IMR-90 (cell line): ENCODE data around the gene ARSD. TPM values are rescaled to one million over a fixed set of nuclear protein-coding genes. Genes with fewer than 3 reads are reported as not detected.

ENCODE experiments used
- ATAC-seq: fragments of 200-7000 bp; cut with Tn5 transposase; 2 replicates; pipeline ENCODE4 v1.9.1; 2020; ENCODE audit warnings: low read depth, mild to moderate bottlenecking, moderate library complexity
- BruUV-seq: library from RNA; stranded (reverse); fragments of 400-500 nt; replicated peaks from 2 replicates; lab custom pipeline; 2021; lab: Mats Ljungman, UMichigan
- CTCF ChIA-PET: fragments of 300-600 bp; formaldehyde crosslinking; extraction: SDS; loops from one replicate; lab custom pipeline; 2021; ENCODE audit warnings: antibody characterized with exemption; lab: Yijun Ruan, JAX
- POLR2A ChIA-PET: fragments of 300-600 bp; sonication (Branson Sonifier 250); formaldehyde crosslinking; loops from one replicate; lab custom pipeline; 2022; ENCODE audit warnings: antibody characterized with exemption; ENCODE audit not compliant: unreplicated experiment; lab: Charles Lee
- DNase-seq: peaks from one replicate; pipeline ENCODE4 v3.0.0; 2013
- H2AFZ ChIP-seq: replicated peaks from 2 replicates; pipeline ENCODE3; 2013; ENCODE audit warnings: low read length, mild to moderate bottlenecking; ENCODE audit not compliant: poor library complexity
- H2AK5ac ChIP-seq: 2 replicates; pipeline ENCODE4 v1.6.1; 2013; ENCODE audit warnings: low read depth, low read length, inconsistent platforms
- H2AK9ac ChIP-seq: replicated peaks from 2 replicates; pipeline ENCODE3; 2013; ENCODE audit warnings: mild to moderate bottlenecking, low read depth, low read length, moderate library complexity; ENCODE audit not compliant: poor library complexity
- H2BK120ac ChIP-seq: 2 replicates; pipeline ENCODE4 v1.6.1; 2013; ENCODE audit warnings: low read depth, low read length, inconsistent platforms
- H2BK15ac ChIP-seq: 3 replicates; pipeline ENCODE4 v1.6.1; 2013; ENCODE audit warnings: low read depth, low read length, inconsistent platforms
- H2BK20ac ChIP-seq: 2 replicates; pipeline ENCODE4 v1.6.1; 2013; ENCODE audit warnings: low read depth, mild to moderate bottlenecking, inconsistent platforms, low read length, moderate library complexity
- H2BK5ac ChIP-seq: 2 replicates; pipeline ENCODE4 v1.6.1; 2013; ENCODE audit warnings: mild to moderate bottlenecking, low read depth, low read length, inconsistent platforms; ENCODE audit not compliant: poor library complexity, severe bottlenecking
- H3K14ac ChIP-seq: replicated peaks from 2 replicates; pipeline ENCODE4 v1.6.1; 2013; ENCODE audit warnings: low read depth, low read length, inconsistent platforms
- H3K18ac ChIP-seq: 2 replicates; pipeline ENCODE4 v1.6.1; 2013; ENCODE audit warnings: low read depth, low read length, control low read depth
- H3K23ac ChIP-seq: 2 replicates; pipeline ENCODE4 v1.6.1; 2013; ENCODE audit warnings: low read depth, low read length, inconsistent platforms
- H3K27ac ChIP-seq: 2 replicates; pipeline ENCODE4 v1.5.1; 2013; ENCODE audit warnings: mild to moderate bottlenecking, control low read depth, low read length; ENCODE audit not compliant: insufficient read depth
- H3K27me3 ChIP-seq: 2 replicates; pipeline ENCODE4 v1.6.1; 2013; ENCODE audit warnings: low read length; ENCODE audit not compliant: control insufficient read depth, insufficient read depth
- H3K36me3 ChIP-seq: 2 replicates; pipeline ENCODE4 v1.6.1; 2013; ENCODE audit warnings: low read length, mixed read lengths; ENCODE audit not compliant: control insufficient read depth, insufficient read depth
- H3K4ac ChIP-seq: 2 replicates; pipeline ENCODE4 v1.6.1; 2013; ENCODE audit warnings: low read depth, low read length, inconsistent platforms
- H3K4me1 ChIP-seq: 2 replicates; pipeline ENCODE4 v1.6.1; 2013; ENCODE audit warnings: low read length, mixed read lengths; ENCODE audit not compliant: control insufficient read depth, insufficient read depth
- H3K4me2 ChIP-seq: 2 replicates; pipeline ENCODE4 v1.6.1; 2013; ENCODE audit warnings: low read depth, mild to moderate bottlenecking, control low read depth, low read length, moderate library complexity
- H3K4me3 ChIP-seq: 2 replicates; pipeline ENCODE4 v1.5.1; 2013; ENCODE audit warnings: low read depth, mild to moderate bottlenecking, control low read depth, low read length, moderate library complexity; ENCODE audit not compliant: insufficient read depth
- H3K56ac ChIP-seq: 2 replicates; pipeline ENCODE4 v1.6.1; 2013; ENCODE audit warnings: low read length, inconsistent platforms; ENCODE audit not compliant: insufficient read depth; ENCODE audit errors: extremely low read depth
- H3K79me1 ChIP-seq, 2 experiments: 2 replicates each; pipeline ENCODE4 v1.6.1; 2013; ENCODE audit warnings: low read length in 2 of 2, inconsistent platforms in 1 of 2, low read depth in 1 of 2
- H3K9ac ChIP-seq: 2 replicates; pipeline ENCODE4 v1.6.1; 2013; ENCODE audit warnings: low read depth, low read length, control low read depth
- H3K9me1 ChIP-seq: 2 replicates; pipeline ENCODE4 v1.6.1; 2013; ENCODE audit warnings: low read length, inconsistent platforms; ENCODE audit not compliant: insufficient read depth
- H3K9me3 ChIP-seq: 2 replicates; pipeline ENCODE4 v1.6.1; 2013; ENCODE audit warnings: low read length; ENCODE audit not compliant: control insufficient read depth, insufficient read depth
- H4K20me1 ChIP-seq: 2 replicates; pipeline ENCODE4 v1.6.1; 2013; ENCODE audit warnings: low read length, inconsistent platforms; ENCODE audit not compliant: insufficient read depth
- H4K5ac ChIP-seq: 2 replicates; pipeline ENCODE4 v1.6.1; 2013; ENCODE audit warnings: mild to moderate bottlenecking, low read depth, low read length, control low read depth
- H4K8ac ChIP-seq, 2 experiments: 2 replicates each; pipeline ENCODE4 v1.6.1; 2013; ENCODE audit warnings: low read depth in 2 of 2, low read length in 2 of 2, control low read depth in 1 of 2, inconsistent platforms in 1 of 2
- H4K91ac ChIP-seq: 2 replicates; pipeline ENCODE4 v1.6.1; 2013; ENCODE audit warnings: low read depth, low read length, inconsistent platforms; ENCODE audit not compliant: insufficient read depth
- CEBPB ChIP-seq: IDR thresholded peaks from 2 replicates; pipeline ENCODE4 v1.6.1; 2012; ENCODE audit warnings: low read depth, low read length, improper control_type of control experiment
- RCOR1 ChIP-seq: IDR thresholded peaks from 2 replicates; pipeline ENCODE4 v1.6.1; 2012; ENCODE audit warnings: mild to moderate bottlenecking, low read length, improper control_type of control experiment; ENCODE audit not compliant: insufficient replicate concordance
- WGBS, 2 experiments: methylation state at CpG; one replicate each; pipeline versions ENCODE4 v1.1.5 to v1.1.7; 2013; ENCODE audit warnings: missing lambda C conversion rate in 2 of 2; ENCODE audit not compliant: insufficient read length in 1 of 2; ENCODE audit errors: extremely low coverage in 2 of 2; 5-methylcytosine and 5-hydroxymethylcytosine counted together
- dilution Hi-C: fragments of 300-500 bp; cut with HindIII; formaldehyde crosslinking; loops from one replicate; pipeline ENCODE4 v1.14.3; 2018; ENCODE audit warnings: low sequenced_read_pairs; ENCODE audit not compliant: unreplicated experiment
- in situ Hi-C: fragments of 300-500 bp; cut with MboI; formaldehyde crosslinking; loops from 3 replicates; pipeline ENCODE4 v1.14.3; 2019; ENCODE audit warnings: low sequenced_read_pairs, inconsistent platforms, mixed read lengths
- intact Hi-C: fragments of 100-400 bp; cut with micrococcal nuclease; formaldehyde crosslinking; loops from 2 replicates; pipeline ENCODE4 v1.10.0; 2022
- polyA plus RNA-seq, 3 experiments: library from polyadenylated mRNA; depleted of rRNA; stranded (reverse); fragments of >200 nt; gene quantifications; 2 replicates each; pipeline ENCODE4 v1.2.3, GENCODE V29; 2012; ENCODE audit warnings: low replicate concordance in 1 of 3
- total RNA-seq: library from RNA; depleted of rRNA; stranded (reverse); fragments of >200 nt; gene quantifications from 2 replicates; pipeline ENCODE4 v1.2.3, GENCODE V29; 2012

The ARSD gene
- total and polyA plus RNA-seq, 2 of the 4 experiments (the other 2 are of a cell fraction) = 5.1 to 6.3 TPM

DNA sequence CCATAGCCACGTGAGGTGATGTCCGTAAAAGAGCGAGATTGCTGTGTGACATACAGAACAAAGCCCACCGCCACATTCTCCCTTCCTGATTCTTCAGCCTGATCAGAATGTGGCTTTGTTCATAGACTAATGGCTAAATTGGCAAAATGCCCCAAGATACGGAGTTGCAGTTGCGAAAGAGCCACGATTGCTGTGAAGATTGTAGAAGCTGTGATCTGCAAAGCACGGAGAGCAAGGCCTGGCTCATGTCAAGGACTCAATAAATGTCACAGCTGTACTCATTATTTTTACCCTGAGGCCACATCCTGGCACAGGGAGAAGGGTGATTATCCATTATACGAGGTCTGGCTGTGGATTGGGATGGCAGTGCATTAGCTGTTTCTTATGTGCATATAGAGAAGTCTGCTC is 34.2 kb downstream of the ARSD start:
- no peaks in the 10 kb centered on the region for H3K36me3 ChIP-seq
- no peak overlapping the region for H3K4me2 ChIP-seq
- WGBS, 2 experiments = no CpG with 5 or more reads among the region's 9 CpGs
- no peaks in the 10 kb centered on the region for H4K20me1 ChIP-seq
- BruUV-seq = no TSS peak
- H3K23ac ChIP-seq = no peak overlapping the region
- no peak overlapping the region for H2BK120ac ChIP-seq
- no peak overlapping the region for H3K9ac ChIP-seq
- ChIA-PET POLR2A (no interaction called here), CTCF (interaction anchor here (0.8 kb wide), 1 partner anchor 19 kb away, joined by 4 read pairs; no protein-coding TSS in a partner anchor)
- H2AK5ac ChIP-seq = no peak overlapping the region
- H3K4ac ChIP-seq = no peak overlapping the region
- ATAC-seq (no peak; the same call in 1 of the 2 replicates), DNase-seq (peak; percentile 50)
- H2AFZ ChIP-seq = peak overlapping the region; percentile 9
- H3K79me1 ChIP-seq = no peaks in the 10 kb centered on the region
- H4K91ac ChIP-seq = no peak overlapping the region
- peaks cover 8% of the 10 kb centered on the region; the same call in 1 of the 2 replicates for H3K4me1 ChIP-seq
- H2BK20ac ChIP-seq = no peak overlapping the region
- dilution Hi-C loops (no loop called here), in situ Hi-C loops (loop anchor here (25.0 kb wide), 1 partner anchor 742 kb away; no protein-coding TSS in a partner anchor), intact Hi-C loops (no loop called here)
- no peak overlapping the region; the same call in 1 of the 2 replicates for H3K18ac ChIP-seq
- H3K9me3 ChIP-seq = no peaks in the 10 kb centered on the region
- H3K56ac ChIP-seq = no peak overlapping the region
- H2BK5ac ChIP-seq = no peak overlapping the region
- no peak overlapping the region for H2BK15ac ChIP-seq
- TF ChIP-seq RCOR1 = no peak
- TF ChIP-seq CEBPB = peak; percentile 76
- H3K27ac ChIP-seq = no peak overlapping the region
- H3K9me1 ChIP-seq = no peaks in the 10 kb centered on the region
- H4K8ac ChIP-seq = no peak overlapping the region
- H3K4me3 ChIP-seq = no peak overlapping the region
- H4K5ac ChIP-seq = no peak overlapping the region
- no peaks in the 10 kb centered on the region for H3K27me3 ChIP-seq
- no peak overlapping the region for H3K14ac ChIP-seq
- H2AK9ac ChIP-seq = no peak overlapping the region
